NCI-H2227 (cell line): ENCODE measurements around the gene NBEAL1.
A peak's percentile ranks its signal among the peaks of the same experiment; 100 is the strongest.
"Not testable (repeated sequence)": the region's sequence is repeated elsewhere in the genome, so short reads cannot be mapped to it uniquely, and the experiment has no call there.

Source experiments
- DNase-seq: peaks from one replicate; lab custom pipeline; 2025; ENCODE audit not compliant: unreplicated experiment; lab: John Stamatoyannopoulos, UW

The NBEAL1 gene

GRCh38 chr2:203209538-203209937, 194.9 kb downstream of the NBEAL1 start:
- DNase-seq, result no peak

DNA sequence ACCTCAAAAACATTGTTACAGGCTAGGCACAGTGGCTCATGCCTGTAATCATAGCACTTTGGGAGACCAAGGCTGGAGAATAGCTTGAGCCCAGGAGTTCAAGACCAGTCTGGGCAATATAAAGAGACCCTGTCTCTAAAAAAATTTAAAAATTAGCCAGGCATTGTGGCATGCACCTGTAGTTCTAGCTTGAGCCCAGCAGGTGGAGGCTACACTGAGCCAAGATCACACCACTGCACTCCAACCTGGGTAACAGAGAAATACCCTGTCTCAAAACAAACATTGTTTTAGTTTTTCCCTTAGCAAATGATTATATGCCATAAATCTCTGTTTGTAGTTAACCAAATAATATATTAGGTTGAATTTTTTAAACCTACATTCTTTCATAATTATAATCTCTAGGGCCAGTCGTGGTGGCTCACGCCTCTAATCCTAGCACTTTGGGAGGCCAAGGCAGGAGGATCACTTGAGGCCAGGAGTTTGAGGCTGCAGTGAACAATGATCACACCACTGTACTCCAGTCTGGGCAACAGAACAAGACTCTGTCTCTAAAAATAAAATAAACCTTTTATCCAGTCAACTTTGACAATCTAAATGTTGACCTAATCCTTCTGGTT, 210.9 kb downstream of the NBEAL1 start:
- peak; percentile 52 for DNase-seq

DNA sequence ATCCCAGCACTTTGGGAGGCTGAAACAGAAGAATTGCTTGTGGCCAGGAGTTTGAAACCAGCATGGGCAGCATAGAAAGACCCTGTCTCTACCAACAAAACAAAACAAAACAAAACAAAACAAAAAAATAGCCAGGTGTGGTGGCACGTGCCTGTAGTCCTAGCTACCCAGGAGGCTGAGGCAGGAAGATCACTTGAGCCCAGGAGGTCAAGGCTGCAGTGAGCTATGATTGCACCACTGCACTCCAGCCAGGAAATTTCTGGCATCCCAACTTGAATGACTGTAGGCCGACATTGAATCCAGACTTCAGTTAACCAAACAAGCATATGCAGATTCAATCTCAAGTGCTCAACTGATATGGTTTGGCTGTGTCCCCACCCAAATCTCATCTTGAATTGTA, 215.0 kb downstream of the NBEAL1 start:
- not testable (repeated sequence) for DNase-seq

DNA sequence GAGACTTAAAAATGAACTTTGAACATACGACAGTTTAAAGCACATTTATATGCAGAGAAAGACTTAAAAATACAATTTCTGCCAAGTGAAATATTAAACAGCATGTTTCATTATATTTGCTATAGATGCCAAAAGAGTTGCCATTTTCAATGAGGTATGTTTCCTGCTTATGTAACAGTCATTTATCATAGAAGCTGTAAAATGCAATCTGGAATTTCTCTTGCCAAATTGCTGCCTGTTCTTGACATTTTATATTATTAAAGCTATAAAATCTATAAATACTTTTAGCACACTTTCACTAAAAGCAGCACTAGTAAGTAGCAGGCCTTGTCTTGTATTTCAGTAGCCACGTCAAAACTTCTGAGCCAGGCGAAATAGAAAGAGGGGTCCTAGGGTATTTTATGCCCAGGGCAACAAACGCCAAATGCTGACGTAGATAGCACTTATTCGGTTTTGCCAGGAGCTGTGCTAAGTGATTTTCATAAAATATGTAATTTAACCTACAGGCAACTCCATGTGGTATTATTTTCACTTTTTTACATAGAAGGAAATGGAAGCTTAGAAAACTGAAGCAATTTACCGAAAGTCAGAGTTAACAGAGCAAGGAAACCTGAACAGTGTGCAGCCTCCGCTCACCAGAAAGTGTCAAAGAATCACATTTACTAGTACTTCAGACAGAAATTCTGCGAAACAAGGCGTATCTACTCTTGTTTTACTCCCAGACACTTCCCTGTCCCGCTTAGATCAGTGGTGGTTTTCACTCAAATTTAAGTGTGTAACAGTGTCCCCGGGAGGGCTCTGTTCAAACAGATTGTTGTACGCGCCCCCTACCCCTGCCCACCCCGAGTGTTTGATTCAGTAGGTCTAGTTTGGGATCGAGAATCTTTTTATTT, 222.9 kb downstream of the NBEAL1 start:
- peak; percentile 25 for DNase-seq

DNA sequence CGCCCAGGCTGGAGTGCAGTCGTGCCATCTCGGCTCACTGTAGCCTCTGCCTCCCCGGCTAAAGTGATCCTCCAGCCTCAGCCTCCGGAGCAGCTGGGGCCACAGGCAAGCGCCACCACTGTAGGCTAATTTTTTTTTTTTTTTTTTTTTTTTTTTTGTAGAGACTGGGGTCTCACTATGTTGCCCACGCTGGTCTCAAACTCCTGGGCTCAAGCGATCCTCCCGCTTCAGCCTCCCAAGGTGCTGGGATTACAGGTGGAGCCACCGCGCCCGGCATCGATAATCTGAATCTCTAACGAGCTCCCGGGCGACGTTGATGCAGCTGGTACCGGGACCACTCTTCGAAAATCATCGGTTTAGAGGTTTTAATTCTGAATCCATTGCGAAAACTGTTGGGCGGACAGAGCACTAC, 223.6 kb downstream of the NBEAL1 start:
- DNase-seq, result no peak

- DNase-seq, result peak; percentile 99
These were observed 224.2 kb downstream of the NBEAL1 start, which contains the start of gene CYP20A1 for GRCh38 chr2:203238704-203239526. Gene CYP20A1 (plus strand): TSS chr2:203239018. CDS start chr2:203239063, 45 bp downstream.

- peak; percentile 14 for DNase-seq
These were observed 225.8 kb downstream of the NBEAL1 start for GRCh38 chr2:203240491-203240890.

DNA sequence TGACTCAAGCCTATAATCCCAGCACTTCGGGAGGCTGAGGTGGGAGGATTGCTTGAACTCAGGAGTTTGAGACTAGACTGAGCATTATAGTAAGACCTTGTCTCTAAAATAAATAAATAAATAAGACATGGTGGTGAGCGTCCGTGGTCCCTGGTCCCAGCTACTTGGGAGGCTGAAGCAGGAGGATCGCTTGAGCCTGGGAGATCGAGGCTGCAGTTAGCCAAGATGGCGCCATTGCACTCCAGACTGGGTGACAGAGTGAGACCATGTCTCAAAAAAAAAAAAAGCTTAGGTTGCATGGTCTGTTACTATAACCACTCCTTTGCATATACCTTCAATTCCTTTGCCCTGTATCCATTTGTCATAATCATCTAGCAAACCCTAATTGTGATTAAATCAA, 227.8 kb downstream of the NBEAL1 start:
- no peak for DNase-seq

DNA sequence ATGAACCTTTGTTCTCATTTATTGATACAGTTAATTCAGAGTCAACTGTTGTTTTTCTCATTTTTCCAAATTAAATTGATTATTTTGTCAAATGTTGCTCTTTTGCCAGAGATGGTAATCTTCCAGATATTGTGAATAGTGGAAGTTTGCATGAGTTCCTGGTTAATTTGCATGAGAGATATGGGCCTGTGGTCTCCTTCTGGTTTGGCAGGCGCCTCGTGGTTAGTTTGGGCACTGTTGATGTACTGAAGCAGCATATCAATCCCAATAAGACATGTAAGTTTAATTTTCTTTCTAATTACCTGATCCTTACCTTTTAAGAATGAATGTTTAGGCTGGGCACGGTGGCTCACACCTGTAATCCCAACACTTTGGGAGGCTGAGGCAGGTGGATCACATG, 232.0 kb downstream of the NBEAL1 start:
- DNase-seq, result no peak

DNA sequence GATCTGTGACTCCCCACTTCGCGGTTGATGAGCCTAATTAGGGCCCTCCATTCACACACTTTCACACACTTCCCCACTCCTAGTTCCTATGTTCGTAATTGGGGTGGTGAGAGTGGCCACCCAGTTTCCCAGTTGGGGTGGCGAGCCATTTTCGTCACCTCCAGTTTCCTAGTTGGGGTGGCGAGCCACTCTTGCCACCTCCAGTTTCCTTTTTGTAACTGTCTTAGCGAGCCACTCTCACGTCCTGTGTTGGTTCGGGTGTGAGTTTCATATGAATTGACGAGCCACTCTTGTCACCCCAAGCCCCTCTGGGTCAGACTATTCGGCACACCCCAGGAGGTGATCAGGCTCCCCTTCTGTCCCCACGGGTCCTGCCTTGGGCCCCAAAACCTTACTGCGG, 238.1 kb downstream of the NBEAL1 start:
- DNase-seq, result no peak

DNA sequence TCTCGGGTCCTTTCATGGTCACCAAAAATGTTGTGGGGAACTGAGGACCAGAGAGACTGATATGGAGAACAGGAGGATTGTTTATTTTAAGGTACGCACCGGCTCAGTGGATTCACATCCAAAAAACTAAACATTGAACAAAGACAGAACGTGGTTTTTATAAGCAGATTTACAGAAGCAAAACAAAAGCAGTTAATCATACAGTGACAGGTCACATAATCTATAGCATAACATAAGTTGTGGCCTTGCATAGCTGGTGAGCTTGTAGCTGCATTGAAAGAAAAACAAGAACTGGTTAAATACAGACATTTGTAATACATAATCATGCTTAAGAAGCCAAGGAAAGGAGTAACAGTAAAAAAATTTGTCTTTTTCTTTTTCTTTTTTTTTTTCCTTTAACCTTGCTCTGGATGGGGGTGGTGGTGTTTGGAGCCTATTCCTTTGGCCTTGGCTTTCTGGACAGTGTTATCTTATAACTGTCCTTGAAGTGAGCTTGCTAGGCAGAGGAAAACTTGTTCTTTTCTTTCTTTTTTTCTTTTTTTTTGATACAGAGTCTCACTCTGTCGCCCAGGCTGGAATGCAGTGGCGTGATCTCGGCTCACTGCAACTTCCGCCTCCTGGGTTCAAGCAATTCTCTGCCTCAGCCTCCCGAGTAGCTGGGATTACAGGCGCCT, 238.9 kb downstream of the NBEAL1 start:
- not testable (repeated sequence) for DNase-seq

DNA sequence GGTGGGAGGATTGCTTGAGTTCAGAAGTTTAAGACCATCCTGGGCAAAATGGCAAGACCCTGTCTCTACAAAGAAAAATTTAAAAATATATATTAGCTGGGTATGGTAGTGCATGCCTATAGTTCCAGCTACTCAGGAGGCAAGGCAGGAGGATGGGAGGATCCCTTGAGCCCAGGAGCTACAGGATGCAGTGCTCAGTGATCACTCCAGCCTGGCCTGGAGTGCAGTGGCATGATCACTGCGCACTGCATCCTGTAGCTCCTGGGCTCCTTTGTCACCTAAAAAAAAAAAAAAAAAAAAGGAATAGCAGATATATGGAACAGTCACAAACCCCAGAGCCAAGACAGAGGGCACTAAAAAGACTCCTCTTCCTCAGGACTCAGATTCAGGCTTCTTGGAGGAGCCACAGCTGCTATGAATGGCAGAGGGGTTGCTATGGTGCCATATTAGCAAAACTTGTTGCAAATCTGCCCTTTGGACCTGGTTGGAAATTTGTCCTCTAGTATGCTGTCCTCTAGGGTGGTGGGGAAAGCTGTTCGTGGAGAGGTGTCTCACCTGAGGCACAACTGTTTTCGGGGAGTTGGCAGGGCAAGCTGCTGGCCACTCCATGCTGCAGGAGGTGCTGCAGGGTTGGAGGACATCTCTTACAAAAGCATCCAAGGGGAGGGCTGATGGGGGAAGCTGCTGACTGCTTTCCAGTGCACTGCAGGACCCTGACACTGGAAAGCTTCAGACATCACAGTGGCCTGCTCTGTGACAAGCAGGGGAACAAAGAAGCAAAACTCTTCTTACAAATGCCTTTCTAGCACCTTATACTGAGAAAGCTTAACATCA, 246.9 kb downstream of the NBEAL1 start:
- no peak for DNase-seq
